Body of pancreas (tissue), 4 donors: ENCODE results near the gene IFT43. TPM values are rescaled to one million over a fixed set of nuclear protein-coding genes. Genes with fewer than 3 reads are reported as not detected.
A peak's percentile ranks its signal among the peaks of the same experiment; 100 is the strongest.

Source experiments
- ATAC-seq: fragments of 150-250 bp; one replicate; pipeline ENCODE4 v1.9.1; 2016
- DNase-seq, 4 donors: peaks; one replicate each; pipeline ENCODE4 v3.0.0-alpha.2; 2019
- H3K27ac ChIP-seq, 4 donors: fragments of 200-600 bp; sonication (generic); 1 replicate in 3 of 4; 2 replicates in 1 of 4; pipeline versions ENCODE4 v1.5.1 to v1.6.1; 2016 to 2019; ENCODE audit warnings: mild to moderate bottlenecking in 1 of 4, mixed read lengths in 1 of 4, moderate library complexity in 1 of 4
- H3K27me3 ChIP-seq, 2 donors: fragments of 200-600 bp; sonication (generic); one replicate each; pipeline ENCODE4 v1.6.0; 2016; ENCODE audit warnings: mild to moderate bottlenecking in 1 of 2
- H3K36me3 ChIP-seq, 2 donors: fragments of 200-600 bp; sonication (generic); replicated peaks in 1 of 2; 2 replicates each; pipeline ENCODE4 v1.5.1; 2016; ENCODE audit warnings: low read depth in 2 of 2; ENCODE audit not compliant: insufficient read depth in 1 of 2
- H3K4me1 ChIP-seq: fragments of 200-600 bp; sonication (generic); one replicate; pipeline ENCODE4 v1.6.0; 2016
- H3K4me3 ChIP-seq, 2 donors: fragments of 200-600 bp; sonication (generic); 1 replicate in 1 of 2; 2 replicates in 1 of 2; pipeline ENCODE4 v1.5.1; 2016 to 2019
- H3K9me3 ChIP-seq, 3 donors: fragments of 200-600 bp; sonication (generic); 1 replicate in 2 of 3; 2 replicates in 1 of 3; pipeline ENCODE4 v1.5.1; 2016
- POLR2A ChIP-seq, 3 donors: fragments of 450-650 bp; IDR thresholded peaks; one replicate each; pipeline ENCODE4 v1.6.1; 2016; ENCODE audit warnings: antibody characterized with exemption in 3 of 3, mild to moderate bottlenecking in 2 of 3
- WGBS, 2 donors: methylation state at CpG; one replicate each; pipeline ENCODE4 v1.1.5; 2017; 5-methylcytosine and 5-hydroxymethylcytosine counted together
- intact Hi-C: fragments of 100-400 bp; cut with DNase I; formaldehyde crosslinking; loops from one replicate; pipeline ENCODE4 v1.15.1; 2023
- total RNA-seq, 2 donors: library from RNA; depleted of rRNA; stranded (reverse); fragments of >200 nt; gene quantifications; one replicate each; pipeline ENCODE4 v1.1.0, GENCODE V29; 2016
- TF ChIP-seq, protein P1 (sequence below), 7 experiments: fragments of 450-650 bp in 4 of 7; fragments of 200-600 bp in 3 of 7; sonication (generic) in 3 of 7; IDR thresholded peaks; one replicate each; pipeline ENCODE4 v1.5.1; 2016 to 2019; ENCODE audit warnings: antibody characterized with exemption in 7 of 7

Gene IFT43
- total RNA-seq, 2 donors from 2014 or later: 15.0 to 18.5 TPM

DNA sequence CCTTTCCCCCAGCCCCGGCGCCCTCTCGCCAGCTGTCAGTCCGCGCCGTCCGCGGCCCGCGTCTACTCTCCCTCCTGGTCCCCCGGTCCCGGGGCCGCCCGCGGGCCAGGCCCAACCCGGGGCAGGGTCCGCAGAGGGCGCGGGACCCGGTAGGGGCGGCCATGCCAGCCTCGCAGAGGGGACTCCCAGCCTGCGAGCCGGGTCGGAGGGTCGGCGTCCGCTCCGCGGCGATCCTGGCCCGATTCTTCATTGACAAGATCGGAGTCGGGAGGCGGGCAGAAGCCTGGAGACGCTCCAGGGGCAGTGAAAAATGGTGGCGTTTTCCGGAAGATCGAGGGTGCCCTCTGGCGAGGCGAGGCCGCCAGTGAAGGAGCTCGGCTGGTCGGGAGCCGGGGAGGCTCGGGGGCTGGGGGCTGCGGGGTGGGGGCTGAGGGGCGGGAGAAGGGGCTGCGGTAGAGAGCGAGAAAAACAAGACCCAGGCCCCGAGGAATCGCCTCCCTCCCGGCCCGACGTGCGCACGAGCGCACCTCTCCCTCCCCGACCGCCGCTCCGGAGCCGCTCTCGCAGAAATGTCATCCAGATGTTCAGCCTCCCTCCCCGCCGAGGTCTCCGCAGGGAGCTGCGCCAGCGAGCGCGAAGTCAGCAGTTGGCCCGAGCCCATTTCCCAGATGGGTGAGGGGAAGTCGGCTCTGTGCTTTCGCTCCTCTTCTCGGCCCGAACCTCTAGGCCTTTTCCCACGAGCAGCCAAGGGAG lies 3.1 kb upstream of the IFT43 start:
- ATAC-seq: peak; percentile 74
- peak in 2 of 3 donors; percentile 54 to 60 for TF ChIP-seq POLR2A (IDR thresholded peaks at IDR 0.05)
- TF ChIP-seq, protein P1, sequence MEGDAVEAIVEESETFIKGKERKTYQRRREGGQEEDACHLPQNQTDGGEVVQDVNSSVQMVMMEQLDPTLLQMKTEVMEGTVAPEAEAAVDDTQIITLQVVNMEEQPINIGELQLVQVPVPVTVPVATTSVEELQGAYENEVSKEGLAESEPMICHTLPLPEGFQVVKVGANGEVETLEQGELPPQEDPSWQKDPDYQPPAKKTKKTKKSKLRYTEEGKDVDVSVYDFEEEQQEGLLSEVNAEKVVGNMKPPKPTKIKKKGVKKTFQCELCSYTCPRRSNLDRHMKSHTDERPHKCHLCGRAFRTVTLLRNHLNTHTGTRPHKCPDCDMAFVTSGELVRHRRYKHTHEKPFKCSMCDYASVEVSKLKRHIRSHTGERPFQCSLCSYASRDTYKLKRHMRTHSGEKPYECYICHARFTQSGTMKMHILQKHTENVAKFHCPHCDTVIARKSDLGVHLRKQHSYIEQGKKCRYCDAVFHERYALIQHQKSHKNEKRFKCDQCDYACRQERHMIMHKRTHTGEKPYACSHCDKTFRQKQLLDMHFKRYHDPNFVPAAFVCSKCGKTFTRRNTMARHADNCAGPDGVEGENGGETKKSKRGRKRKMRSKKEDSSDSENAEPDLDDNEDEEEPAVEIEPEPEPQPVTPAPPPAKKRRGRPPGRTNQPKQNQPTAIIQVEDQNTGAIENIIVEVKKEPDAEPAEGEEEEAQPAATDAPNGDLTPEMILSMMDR (IDR thresholded peaks at IDR 0.05): peak; percentile 39 to 74 (median 64)
- no peaks in the 10 kb centered on the region for H3K9me3 ChIP-seq
- H3K36me3 ChIP-seq: no peaks in the 10 kb centered on the region
- H3K27ac ChIP-seq: peak overlapping the region; percentile 82 to 99 (median 98)
- H3K4me1 ChIP-seq: peaks cover 78% of the 10 kb centered on the region
- intact Hi-C loops: no loop called here
- H3K4me3 ChIP-seq: peak overlapping the region; percentile 35 to 60
- no peaks in the 10 kb centered on the region for H3K27me3 ChIP-seq
- peak; percentile 86 to 88 (median 86) for DNase-seq
- 0% methylated on average over 29 to 74 of the region's 77 CpGs for WGBS, 2 donors

DNA sequence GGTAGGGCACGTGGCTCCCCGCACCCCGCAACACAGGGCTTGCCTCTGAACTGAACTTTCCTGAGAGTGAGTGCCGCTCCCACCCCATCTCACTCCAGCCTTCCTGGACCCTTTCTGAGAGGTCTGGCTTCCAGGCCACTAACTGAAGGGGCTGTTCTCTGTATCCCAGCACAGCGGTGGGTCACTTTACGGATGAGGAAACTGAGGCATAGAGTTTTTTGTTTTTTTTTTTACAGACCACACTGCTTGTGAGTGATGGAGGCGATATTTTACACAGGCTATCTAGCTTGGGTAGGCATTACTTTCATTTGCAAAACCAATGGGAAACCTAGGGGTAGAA lies 2.6 kb upstream of the IFT43 start:
- TF ChIP-seq POLR2A (IDR thresholded peaks at IDR 0.05): no peak
- TF ChIP-seq, protein P1 (IDR thresholded peaks at IDR 0.05): peak in 1 of 7 experiments; percentile 4
- H3K4me3 ChIP-seq: no peak overlapping the region
- H3K27ac ChIP-seq: peak overlapping the region; percentile 82 to 99 (median 98)
- H3K4me1 ChIP-seq: peaks cover 72% of the 10 kb centered on the region
- intact Hi-C loops: no loop called here
- no peaks in the 10 kb centered on the region for H3K36me3 ChIP-seq
- 32 to 47% methylated on average over 7 of the region's 7 CpGs for WGBS, 2 donors
- H3K9me3 ChIP-seq: no peaks in the 10 kb centered on the region
- no peak for DNase-seq
- no peaks in the 10 kb centered on the region for H3K27me3 ChIP-seq
- no peak for ATAC-seq

DNA sequence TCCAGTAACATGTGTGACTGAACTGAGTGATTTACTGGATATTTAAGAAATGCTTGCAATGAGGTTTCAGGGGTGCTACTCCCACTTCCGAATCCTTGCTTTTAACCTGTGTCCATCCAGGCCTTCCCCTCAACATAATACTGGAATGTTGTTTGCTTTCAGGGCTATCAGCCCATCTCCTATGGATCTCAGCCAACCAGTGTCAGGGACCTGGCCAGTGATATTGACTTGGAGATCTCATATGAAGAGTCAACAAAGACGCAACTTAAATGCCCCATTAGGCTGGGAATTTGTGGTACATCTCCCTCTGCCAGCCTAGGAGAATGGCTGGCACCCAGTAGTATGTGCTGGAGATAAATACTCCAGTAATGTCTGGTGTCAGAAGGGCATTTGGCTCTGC lies 889 bp upstream of the IFT43 start:
- peaks cover 55% of the 10 kb centered on the region for H3K4me1 ChIP-seq
- 13 to 35% methylated on average over 2 of the region's 2 CpGs for WGBS, 2 donors

DNA sequence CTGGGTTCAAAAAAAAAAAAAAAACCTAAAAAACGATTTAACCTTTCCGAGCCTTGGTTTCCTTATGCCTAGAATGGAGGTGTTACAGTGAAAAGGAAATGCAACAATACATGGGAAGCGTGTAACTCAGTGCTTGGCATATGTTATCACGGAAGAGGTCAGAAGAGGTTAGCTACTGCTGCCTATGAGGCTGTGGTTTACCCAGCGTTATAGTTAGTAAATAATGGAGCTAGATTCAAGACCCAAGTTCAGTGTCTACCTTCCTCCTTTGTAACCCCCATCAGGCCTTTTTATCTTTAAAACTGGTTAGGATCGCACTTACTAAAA lies 839 bp downstream of the IFT43 start:
- H3K27ac ChIP-seq: peak overlapping the region in 3 of 4 donors; percentile 60 to 99 (median 99)
- TF ChIP-seq, protein P1 (IDR thresholded peaks at IDR 0.05): no peak
- TF ChIP-seq POLR2A (IDR thresholded peaks at IDR 0.05): no peak
- DNase-seq (no peak), ATAC-seq (no peak)
- no peaks in the 10 kb centered on the region for H3K9me3 ChIP-seq
- peak overlapping the region; percentile 85 to 86 for H3K4me3 ChIP-seq
- H3K36me3 ChIP-seq: peaks cover 0 to 5% of the 10 kb centered on the region in 2 donors
- H3K27me3 ChIP-seq: no peaks in the 10 kb centered on the region
- H3K4me1 ChIP-seq: peaks cover 38% of the 10 kb centered on the region
- 5 to 7% methylated on average over 6 of the region's 6 CpGs for WGBS, 2 donors
- intact Hi-C loops: no loop called here

More for the DNA sequence above, 889 bp upstream of the IFT43 start:
- Histone ChIP-seq H3K27ac (peak overlapping the region in 3 of 4 donors; percentile 60 to 99 (median 99)), H3K9me3 (no peaks in the 10 kb centered on the region), H3K4me3 (no peak overlapping the region), H3K27me3 (no peaks in the 10 kb centered on the region), H3K36me3 (peaks cover 0 to under 1% of the 10 kb centered on the region in 2 donors)
- TF ChIP-seq POLR2A (IDR thresholded peaks at IDR 0.05): no peak
- TF ChIP-seq, protein P1 (IDR thresholded peaks at IDR 0.05): no peak
- intact Hi-C loops: no loop called here
- DNase-seq (peak in 2 of 4 donors; percentile 12 to 19), ATAC-seq (no peak)
